Transverse colon (tissue), 4 donors: ENCODE data around the gene CCND3.

Experiments used
- CTCF ChIP-seq, 5 experiments: fragments of 200-600 bp in 3 of 5; fragments of 450-650 bp in 2 of 5; sonication (generic) in 3 of 5; IDR thresholded peaks; 1 replicate in 2 of 5; 2 replicates in 3 of 5; pipeline ENCODE4 v1.5.1; 2016 to 2017; ENCODE audit warnings: antibody characterized with exemption in 5 of 5, inconsistent platforms in 3 of 5, mild to moderate bottlenecking in 2 of 5, moderate library complexity in 1 of 5
- EP300 ChIP-seq: sonication (generic); formaldehyde crosslinking; IDR thresholded peaks from one replicate; pipeline ENCODE4 v1.6.1; 2017; ENCODE audit warnings: antibody characterized with exemption, low read depth
- POLR2AphosphoS5 ChIP-seq, 3 donors: sonication (generic); formaldehyde crosslinking; IDR thresholded peaks; one replicate each; pipeline ENCODE4 v1.6.1; 2016; ENCODE audit warnings: antibody characterized with exemption in 3 of 3

DNA sequence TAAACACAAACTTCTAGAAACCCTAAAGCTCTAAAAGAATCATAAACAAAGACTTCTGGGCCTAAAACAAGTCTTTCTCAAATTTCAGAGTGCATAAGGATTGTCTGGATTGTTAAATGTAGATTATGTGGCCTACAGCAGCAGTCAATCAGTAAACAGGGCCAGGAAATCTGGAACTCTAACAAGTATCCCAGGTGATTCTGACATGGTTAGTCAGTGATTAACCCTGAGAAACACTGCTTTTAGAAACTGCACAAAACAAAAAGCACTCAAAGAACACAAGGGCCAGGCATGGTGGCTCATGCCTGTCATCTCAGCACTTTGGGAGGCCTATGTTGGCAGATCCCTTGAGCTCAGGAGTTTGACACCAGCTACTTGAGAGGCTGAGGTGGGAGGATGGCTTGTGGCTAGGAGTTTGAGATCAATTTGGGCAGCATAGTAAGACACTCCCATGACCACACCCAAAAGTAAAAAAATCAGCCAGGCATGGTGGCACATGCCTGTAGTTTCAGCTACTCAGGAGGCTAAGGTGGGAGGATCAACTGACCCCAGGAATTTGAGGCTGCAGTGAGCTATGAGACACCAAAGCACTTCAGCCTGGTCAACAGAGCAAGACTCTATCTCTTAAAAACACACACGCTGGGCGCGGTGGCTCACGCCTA lies 26.6 kb downstream of the CCND3 start:
- TF ChIP-seq CTCF (IDR thresholded peaks at IDR 0.05) = no peak
- TF ChIP-seq POLR2AphosphoS5 (IDR thresholded peaks at IDR 0.05) = no peak
- no peak for TF ChIP-seq EP300
